Natural killer cell treated with Interleukin-12 subunit alpha and Interleukin-12 subunit beta and Interleukin-15 and Interleukin-18, amount 100 ng/mL, for 72 hours (primary cell): ENCODE measurements around the gene UPB1. TPM values are rescaled to one million over a fixed set of nuclear protein-coding genes. Genes with fewer than 3 reads are reported as not detected.
"Not testable (repeated sequence)": the region's sequence is repeated elsewhere in the genome, so short reads cannot be mapped to it uniquely, and the experiment has no call there.

ENCODE experiments used
- ATAC-seq, 2 donors: fragments of 150-1000 bp; cut with Tn5 transposase in 1 of 2; sonication (Bioruptor Pico), chemical (Tn5 transposase) in 1 of 2; 2 replicates each; pipeline ENCODE4 v1.10.0; 2021
- DNase-seq: peaks from one replicate; pipeline ENCODE4 v3.0.0; 2022; ENCODE audit warnings: low spot score
- H3K27ac Mint-ChIP-seq, 2 donors: 1 replicate in 1 of 2; 2 replicates in 1 of 2; pipeline ENCODE4 v1.8.0; 2022; ENCODE audit warnings: mixed read lengths in 2 of 2, mild to moderate bottlenecking in 1 of 2, moderate library complexity in 1 of 2
- H3K27me3 Mint-ChIP-seq, 2 donors: 1 replicate in 1 of 2; 2 replicates in 1 of 2; pipeline ENCODE4 v1.8.0; 2022; ENCODE audit warnings: mixed read lengths in 2 of 2
- H3K36me3 Mint-ChIP-seq: one replicate; pipeline ENCODE4 v1.8.0; 2022; ENCODE audit warnings: mixed read lengths
- H3K4me1 Mint-ChIP-seq, 2 donors: 1 replicate in 1 of 2; 2 replicates in 1 of 2; pipeline ENCODE4 v1.8.0; 2022; ENCODE audit warnings: low read depth in 2 of 2, mixed read lengths in 2 of 2, mild to moderate bottlenecking in 1 of 2
- H3K4me3 Mint-ChIP-seq: one replicate; pipeline ENCODE4 v1.8.0; 2022; ENCODE audit warnings: mixed read lengths
- H3K9me3 Mint-ChIP-seq: 2 replicates; pipeline ENCODE4 v1.8.0; 2022; ENCODE audit warnings: mixed read lengths
- total RNA-seq, 2 donors: library from RNA; stranded (reverse); gene quantifications; one replicate each; pipeline ENCODE4 v1.2.3, GENCODE V29; 2022

UPB1 gene
- total RNA-seq, 2 donors from 2014 or later, result 0.84 to 1.9 TPM

GRCh38 chr22:24515027-24515338, 19.9 kb downstream of the UPB1 start:
- ATAC-seq, result no peak
- no peaks in the 10 kb centered on the region for H3K36me3 Mint-ChIP-seq
- H3K9me3 Mint-ChIP-seq, result no peaks in the 10 kb centered on the region
- no peaks in the 10 kb centered on the region for H3K27me3 Mint-ChIP-seq
- H3K4me1 Mint-ChIP-seq, result peaks cover 37 to 53% of the 10 kb centered on the region in 2 donors
- H3K4me3 Mint-ChIP-seq, result peak overlapping the region; percentile 17
- no peak for DNase-seq
- H3K27ac Mint-ChIP-seq, result peak overlapping the region in 1 of 2 donors; percentile 87

DNA sequence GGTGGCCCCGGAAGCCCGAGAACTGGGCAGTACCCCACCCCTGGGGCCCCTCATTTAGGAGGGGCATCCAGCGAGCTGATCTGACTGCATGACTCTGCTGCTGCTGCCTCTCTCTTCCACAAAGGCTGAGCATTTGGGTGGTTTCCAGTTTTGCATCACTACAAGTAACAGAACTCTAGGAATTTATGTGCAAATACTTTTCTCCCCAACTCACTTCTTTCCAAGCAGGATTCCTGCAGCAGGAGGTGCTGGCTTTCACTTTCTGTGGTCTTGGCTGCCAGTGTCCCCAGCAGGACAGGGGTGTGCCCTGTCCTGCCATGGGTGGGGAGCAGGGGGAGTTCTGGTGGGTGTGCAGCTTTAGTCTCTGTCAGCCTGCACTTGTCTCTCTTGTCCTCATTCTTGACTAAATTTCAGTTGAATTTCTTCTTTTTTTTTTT, 21.2 kb downstream of the UPB1 start:
- ATAC-seq, result peak; percentile 58 to 80
- Mint-ChIP-seq H3K9me3 (no peaks in the 10 kb centered on the region), H3K27me3 (no peaks in the 10 kb centered on the region), H3K27ac (peak overlapping the region in 1 of 2 donors; percentile 87), H3K4me1 (peaks cover 24 to 40% of the 10 kb centered on the region in 2 donors), H3K4me3 (no peak overlapping the region), H3K36me3 (no peaks in the 10 kb centered on the region)
- no peak for DNase-seq

GRCh38 chr22:24517446-24517845, 22.3 kb downstream of the UPB1 start:
- Mint-ChIP-seq H3K4me3 (no peak overlapping the region), H3K9me3 (no peaks in the 10 kb centered on the region), H3K4me1 (peaks cover 22 to 40% of the 10 kb centered on the region in 2 donors), H3K27me3 (no peaks in the 10 kb centered on the region), H3K27ac (peak overlapping the region in 1 of 2 donors; percentile 87), H3K36me3 (no peaks in the 10 kb centered on the region)
- no peak for DNase-seq
- no peak for ATAC-seq

DNA sequence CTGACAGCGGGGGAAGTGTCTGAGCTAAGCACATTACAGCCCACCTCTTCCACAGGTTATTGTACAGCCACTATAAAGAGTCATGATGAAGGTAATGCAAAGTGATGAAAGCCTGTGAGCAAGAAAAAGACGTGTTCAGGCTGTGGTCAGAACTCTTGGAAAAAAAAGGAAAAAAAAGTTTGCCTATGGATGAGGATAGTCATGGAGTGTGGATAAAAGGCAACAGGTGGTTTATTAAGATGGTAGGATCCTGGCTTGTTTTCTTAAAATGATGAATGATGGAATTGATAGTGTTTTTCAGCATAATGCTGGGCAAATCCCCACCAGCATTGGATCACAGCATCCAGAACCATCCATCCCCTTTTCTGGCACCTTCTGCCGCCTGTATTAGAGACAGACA, 23.1 kb downstream of the UPB1 start:
- H3K4me3 Mint-ChIP-seq, result no peak overlapping the region
- no peaks in the 10 kb centered on the region for H3K36me3 Mint-ChIP-seq
- H3K4me1 Mint-ChIP-seq, result peaks cover 17 to 37% of the 10 kb centered on the region in 2 donors
- H3K27ac Mint-ChIP-seq, result no peak overlapping the region
- H3K27me3 Mint-ChIP-seq, result no peaks in the 10 kb centered on the region
- ATAC-seq (no peak), DNase-seq (no peak)
- H3K9me3 Mint-ChIP-seq, result no peaks in the 10 kb centered on the region

DNA sequence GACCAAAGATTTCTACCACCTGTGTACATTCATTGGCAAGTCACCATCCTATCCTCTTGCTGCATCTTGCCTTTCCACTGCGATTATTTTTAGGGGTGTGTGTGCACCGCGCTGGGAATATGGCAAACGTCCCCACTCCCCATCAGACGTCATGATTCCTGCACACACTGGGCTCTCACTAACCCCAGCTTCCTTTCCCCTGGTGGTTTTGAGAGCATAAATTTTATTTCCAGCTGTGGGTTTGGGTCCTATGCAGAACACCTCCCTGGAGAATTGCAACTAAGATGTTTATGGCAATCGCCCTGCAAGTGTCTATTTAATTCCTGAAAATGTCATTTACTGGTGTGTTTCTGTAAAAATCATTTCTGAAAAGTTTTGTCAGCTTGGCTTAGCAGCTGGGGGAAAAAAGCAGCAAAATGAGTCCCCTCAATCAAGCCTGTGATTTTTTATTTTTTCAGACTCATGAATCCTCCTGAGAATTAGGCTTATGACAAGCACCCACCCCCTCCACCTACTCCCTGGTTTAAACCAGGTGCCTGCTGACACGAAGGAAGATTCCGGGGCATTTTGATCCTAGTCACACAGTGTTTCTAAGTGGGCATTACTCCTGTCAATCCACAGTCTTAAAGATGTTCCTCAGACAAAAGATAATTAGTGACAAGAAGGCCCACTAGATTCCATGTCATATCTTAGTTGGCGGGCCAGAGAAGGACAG, 23.8 kb downstream of the UPB1 start:
- H3K27me3 Mint-ChIP-seq, result no peaks in the 10 kb centered on the region
- H3K36me3 Mint-ChIP-seq, result no peaks in the 10 kb centered on the region
- DNase-seq, result no peak
- ATAC-seq, result no peak
- no peak overlapping the region for H3K4me3 Mint-ChIP-seq
- H3K27ac Mint-ChIP-seq, result peak overlapping the region in 1 of 2 donors; percentile 12
- H3K9me3 Mint-ChIP-seq, result no peaks in the 10 kb centered on the region
- peaks cover 12 to 31% of the 10 kb centered on the region in 2 donors for H3K4me1 Mint-ChIP-seq

- H3K27me3 Mint-ChIP-seq, result no peaks in the 10 kb centered on the region
- H3K9me3 Mint-ChIP-seq, result no peaks in the 10 kb centered on the region
- no peak for DNase-seq
- peak overlapping the region in 1 of 2 donors; percentile 12 for H3K27ac Mint-ChIP-seq
- peaks cover 12 to 30% of the 10 kb centered on the region in 2 donors for H3K4me1 Mint-ChIP-seq
- H3K36me3 Mint-ChIP-seq, result no peaks in the 10 kb centered on the region
- no peak overlapping the region for H3K4me3 Mint-ChIP-seq
- ATAC-seq, result no peak
Measured at GRCh38 chr22:24519496-24519895, 24.4 kb downstream of the UPB1 start.

- H3K4me1 Mint-ChIP-seq, result peaks cover 12 to 26% of the 10 kb centered on the region in 2 donors
- no peak for ATAC-seq
- H3K36me3 Mint-ChIP-seq, result no peaks in the 10 kb centered on the region
- no peak for DNase-seq
- H3K27ac Mint-ChIP-seq, result peak overlapping the region in 1 of 2 donors; percentile 81
- H3K27me3 Mint-ChIP-seq, result no peaks in the 10 kb centered on the region
- H3K9me3 Mint-ChIP-seq, result no peaks in the 10 kb centered on the region
- no peak overlapping the region for H3K4me3 Mint-ChIP-seq
Measured at GRCh38 chr22:24521791-24522245, 26.7 kb downstream of the UPB1 start.

- Mint-ChIP-seq H3K4me1 (peaks cover 12 to 19% of the 10 kb centered on the region in 2 donors), H3K4me3 (no peak overlapping the region), H3K36me3 (no peaks in the 10 kb centered on the region), H3K27me3 (no peaks in the 10 kb centered on the region), H3K9me3 (no peaks in the 10 kb centered on the region), H3K27ac (peak overlapping the region in 1 of 2 donors; percentile 81)
- DNase-seq (no peak), ATAC-seq (no peak)
Measured at GRCh38 chr22:24523873-24524272, 28.7 kb downstream of the UPB1 start.

- H3K4me1 Mint-ChIP-seq, result peaks cover 12 to 19% of the 10 kb centered on the region in 2 donors
- no peak overlapping the region for H3K4me3 Mint-ChIP-seq
- no peaks in the 10 kb centered on the region for H3K36me3 Mint-ChIP-seq
- no peaks in the 10 kb centered on the region for H3K27me3 Mint-ChIP-seq
- H3K27ac Mint-ChIP-seq, result peak overlapping the region in 1 of 2 donors; percentile 69
- DNase-seq, result peak; percentile 85
- H3K9me3 Mint-ChIP-seq, result no peaks in the 10 kb centered on the region
- peak; percentile 95 to 97 for ATAC-seq
Measured at GRCh38 chr22:24525416-24526037, 30.4 kb downstream of the UPB1 start.

GRCh38 chr22:24526191-24526590, 31.1 kb downstream of the UPB1 start:
- Mint-ChIP-seq H3K4me1 (peaks cover 12 to 19% of the 10 kb centered on the region in 2 donors), H3K36me3 (no peaks in the 10 kb centered on the region), H3K4me3 (no peak overlapping the region), H3K27ac (no peak overlapping the region), H3K9me3 (no peaks in the 10 kb centered on the region), H3K27me3 (no peaks in the 10 kb centered on the region)
- ATAC-seq, result no peak
- no peak for DNase-seq

GRCh38 chr22:24529898-24530297, 34.8 kb downstream of the UPB1 start:
- no peak overlapping the region for H3K27ac Mint-ChIP-seq
- peaks cover 5 to 7% of the 10 kb centered on the region in 2 donors for H3K4me1 Mint-ChIP-seq
- ATAC-seq (no peak), DNase-seq (no peak)
- no peaks in the 10 kb centered on the region for H3K27me3 Mint-ChIP-seq
- no peaks in the 10 kb centered on the region for H3K9me3 Mint-ChIP-seq
- no peak overlapping the region for H3K4me3 Mint-ChIP-seq
- no peaks in the 10 kb centered on the region for H3K36me3 Mint-ChIP-seq

DNA sequence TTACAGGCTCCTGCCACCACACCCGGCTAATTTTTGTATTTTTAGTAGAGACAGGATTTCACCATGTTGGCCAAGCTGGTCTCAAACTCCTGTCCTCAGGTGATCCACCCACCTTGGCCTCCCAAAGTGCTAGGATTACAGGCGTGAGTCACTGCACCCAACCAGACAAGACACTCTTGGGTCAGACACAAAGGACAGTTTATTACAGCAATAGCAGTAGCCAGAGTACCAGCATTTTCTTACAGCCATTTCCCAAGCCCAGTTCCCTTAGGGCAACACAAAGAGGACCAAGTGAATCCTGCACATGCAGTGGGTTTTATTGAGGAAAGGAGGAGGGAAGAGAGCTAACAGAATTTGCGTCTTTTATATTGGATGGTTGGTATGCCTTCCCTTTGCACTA, 35.8 kb downstream of the UPB1 start:
- H3K27me3 Mint-ChIP-seq, H3K9me3 Mint-ChIP-seq, H3K4me1 Mint-ChIP-seq, ATAC-seq, H3K36me3 Mint-ChIP-seq, H3K4me3 Mint-ChIP-seq, DNase-seq, H3K27ac Mint-ChIP-seq: not testable (repeated sequence)

- DNase-seq (no peak), ATAC-seq (no peak)
- H3K4me1 Mint-ChIP-seq, result no peaks in the 10 kb centered on the region
- no peaks in the 10 kb centered on the region for H3K27me3 Mint-ChIP-seq
- no peak overlapping the region for H3K27ac Mint-ChIP-seq
- no peaks in the 10 kb centered on the region for H3K36me3 Mint-ChIP-seq
- no peak overlapping the region for H3K4me3 Mint-ChIP-seq
- H3K9me3 Mint-ChIP-seq, result no peaks in the 10 kb centered on the region
Measured at GRCh38 chr22:24532075-24532474, 36.9 kb downstream of the UPB1 start.

DNA sequence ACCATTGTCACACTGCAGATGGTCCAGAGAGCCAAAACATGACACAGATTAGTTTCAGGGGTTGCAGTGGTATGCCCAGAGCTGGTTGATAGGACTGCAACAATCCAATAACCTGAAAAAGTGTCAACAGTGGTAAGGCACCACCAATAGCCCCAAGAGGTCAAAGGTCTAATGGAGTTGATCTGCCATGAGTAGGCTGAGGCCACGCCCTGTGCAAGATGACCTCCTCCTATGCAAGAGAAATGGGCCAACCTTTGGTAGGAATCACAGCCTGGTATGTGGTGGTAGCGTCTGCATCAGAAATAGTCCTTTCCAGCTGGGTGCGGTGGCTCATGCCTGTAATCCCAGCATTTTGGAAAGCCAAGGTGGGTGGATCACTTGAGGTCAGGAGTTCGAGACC, 40.2 kb downstream of the UPB1 start:
- H3K27ac Mint-ChIP-seq, result no peak overlapping the region
- H3K4me1 Mint-ChIP-seq, result peaks cover 0 to 3% of the 10 kb centered on the region in 2 donors
- no peaks in the 10 kb centered on the region for H3K9me3 Mint-ChIP-seq
- H3K36me3 Mint-ChIP-seq, result peaks cover 6% of the 10 kb centered on the region
- no peak for ATAC-seq
- DNase-seq, result no peak
- no peaks in the 10 kb centered on the region for H3K27me3 Mint-ChIP-seq
- H3K4me3 Mint-ChIP-seq, result no peak overlapping the region
